Peyer's patch (tissue), 4 donors: ENCODE measurements around the gene CBR4. TPM values are rescaled to one million over a fixed set of nuclear protein-coding genes. Genes with fewer than 3 reads are reported as not detected.
"Not testable (repeated sequence)": the region's sequence is repeated elsewhere in the genome, so short reads cannot be mapped to it uniquely, and the experiment has no call there.

Experiments
- DNase-seq, 3 donors: peaks; one replicate each; pipeline ENCODE4 v3.0.0-alpha.2; 2017 to 2019
- H3K27ac ChIP-seq, 4 donors: fragments of 200-600 bp; sonication (generic); one replicate each; pipeline ENCODE4 v1.5.1; 2016 to 2019
- H3K27me3 ChIP-seq, 2 donors: fragments of 200-600 bp; sonication (generic); one replicate each; pipeline ENCODE4 v1.5.1; 2019
- H3K36me3 ChIP-seq, 3 donors: fragments of 200-600 bp; sonication (generic); one replicate each; pipeline ENCODE4 v1.5.1; 2016 to 2019
- H3K4me1 ChIP-seq, 4 donors: fragments of 200-600 bp; sonication (generic); one replicate each; pipeline ENCODE4 v1.5.1; 2016 to 2019
- H3K4me3 ChIP-seq, 4 donors: fragments of 200-600 bp; sonication (generic); 1 replicate in 3 of 4; 2 replicates in 1 of 4; pipeline ENCODE4 v1.5.1; 2016 to 2019; ENCODE audit warnings: mild to moderate bottlenecking in 1 of 4
- H3K9me3 ChIP-seq, 4 donors: fragments of 200-600 bp; sonication (generic); one replicate each; pipeline ENCODE4 v1.5.1; 2016 to 2019; ENCODE audit warnings: mild to moderate bottlenecking in 1 of 4
- POLR2A ChIP-seq, 2 donors: fragments of 450-650 bp; IDR thresholded peaks; one replicate each; pipeline ENCODE4 v1.5.1; 2017; ENCODE audit warnings: antibody characterized with exemption in 2 of 2, mild to moderate bottlenecking in 2 of 2, moderate library complexity in 2 of 2
- total RNA-seq, 4 donors: library from RNA; depleted of rRNA; stranded (reverse); fragments of >200 nt; gene quantifications; one replicate each; pipeline ENCODE4 v1.1.0, GENCODE V29; 2016
- TF ChIP-seq, protein P1 (sequence below), 6 experiments: fragments of 450-650 bp in 4 of 6; fragments of 200-600 bp in 2 of 6; sonication (generic) in 1 of 6; IDR thresholded peaks; one replicate each; pipeline ENCODE4 v1.5.1; 2017 to 2019; ENCODE audit warnings: antibody characterized with exemption in 6 of 6, mild to moderate bottlenecking in 3 of 6, moderate library complexity in 1 of 6

Gene CBR4
- total RNA-seq, 4 donors from 2014 or later = 16.5 to 24.5 (median 22.8) TPM

DNA sequence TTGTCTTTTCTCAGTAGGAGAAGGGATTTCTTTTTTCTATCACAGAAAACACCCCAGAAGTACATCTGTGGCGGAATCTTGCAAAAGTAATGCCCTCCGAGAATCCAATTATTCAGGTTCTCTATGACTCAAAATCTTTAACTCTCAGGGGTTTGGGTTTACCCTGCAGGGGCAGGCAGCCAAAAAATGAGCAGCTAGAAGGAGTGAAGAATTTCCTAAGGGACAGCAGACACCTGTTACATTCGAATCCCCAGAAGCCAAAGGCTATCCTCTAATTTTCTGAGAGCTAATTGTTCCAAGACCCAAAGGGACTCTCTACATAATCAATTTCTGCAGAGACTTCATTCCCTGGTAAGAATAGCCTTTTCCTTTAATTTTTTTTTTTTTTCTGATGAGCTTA, 27.5 kb upstream of the CBR4 start:
- no peaks in the 10 kb centered on the region for H3K9me3 ChIP-seq
- H3K36me3 ChIP-seq = no peaks in the 10 kb centered on the region
- no peaks in the 10 kb centered on the region for H3K27me3 ChIP-seq
- no peak overlapping the region for H3K27ac ChIP-seq
- DNase-seq = no peak
- TF ChIP-seq, protein P1, sequence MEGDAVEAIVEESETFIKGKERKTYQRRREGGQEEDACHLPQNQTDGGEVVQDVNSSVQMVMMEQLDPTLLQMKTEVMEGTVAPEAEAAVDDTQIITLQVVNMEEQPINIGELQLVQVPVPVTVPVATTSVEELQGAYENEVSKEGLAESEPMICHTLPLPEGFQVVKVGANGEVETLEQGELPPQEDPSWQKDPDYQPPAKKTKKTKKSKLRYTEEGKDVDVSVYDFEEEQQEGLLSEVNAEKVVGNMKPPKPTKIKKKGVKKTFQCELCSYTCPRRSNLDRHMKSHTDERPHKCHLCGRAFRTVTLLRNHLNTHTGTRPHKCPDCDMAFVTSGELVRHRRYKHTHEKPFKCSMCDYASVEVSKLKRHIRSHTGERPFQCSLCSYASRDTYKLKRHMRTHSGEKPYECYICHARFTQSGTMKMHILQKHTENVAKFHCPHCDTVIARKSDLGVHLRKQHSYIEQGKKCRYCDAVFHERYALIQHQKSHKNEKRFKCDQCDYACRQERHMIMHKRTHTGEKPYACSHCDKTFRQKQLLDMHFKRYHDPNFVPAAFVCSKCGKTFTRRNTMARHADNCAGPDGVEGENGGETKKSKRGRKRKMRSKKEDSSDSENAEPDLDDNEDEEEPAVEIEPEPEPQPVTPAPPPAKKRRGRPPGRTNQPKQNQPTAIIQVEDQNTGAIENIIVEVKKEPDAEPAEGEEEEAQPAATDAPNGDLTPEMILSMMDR (IDR thresholded peaks at IDR 0.05) = no peak
- TF ChIP-seq POLR2A (IDR thresholded peaks at IDR 0.05) = no peak
- no peaks in the 10 kb centered on the region for H3K4me1 ChIP-seq
- H3K4me3 ChIP-seq = no peak overlapping the region

- not testable (repeated sequence) for H3K27me3 ChIP-seq, H3K27ac ChIP-seq, H3K4me1 ChIP-seq, H3K9me3 ChIP-seq, DNase-seq, H3K36me3 ChIP-seq, H3K4me3 ChIP-seq
Measured at GRCh38 chr4:169035871-169036620, 26.0 kb upstream of the CBR4 start.

- H3K4me1 ChIP-seq = no peaks in the 10 kb centered on the region
- TF ChIP-seq, protein P1 (IDR thresholded peaks at IDR 0.05) = no peak
- TF ChIP-seq POLR2A (IDR thresholded peaks at IDR 0.05) = no peak
- H3K9me3 ChIP-seq = no peaks in the 10 kb centered on the region
- H3K36me3 ChIP-seq = no peaks in the 10 kb centered on the region
- H3K27ac ChIP-seq = no peak overlapping the region
- H3K4me3 ChIP-seq = no peak overlapping the region
- no peak for DNase-seq
- no peaks in the 10 kb centered on the region for H3K27me3 ChIP-seq
Measured at GRCh38 chr4:169033660-169034059, 23.6 kb upstream of the CBR4 start.

DNA sequence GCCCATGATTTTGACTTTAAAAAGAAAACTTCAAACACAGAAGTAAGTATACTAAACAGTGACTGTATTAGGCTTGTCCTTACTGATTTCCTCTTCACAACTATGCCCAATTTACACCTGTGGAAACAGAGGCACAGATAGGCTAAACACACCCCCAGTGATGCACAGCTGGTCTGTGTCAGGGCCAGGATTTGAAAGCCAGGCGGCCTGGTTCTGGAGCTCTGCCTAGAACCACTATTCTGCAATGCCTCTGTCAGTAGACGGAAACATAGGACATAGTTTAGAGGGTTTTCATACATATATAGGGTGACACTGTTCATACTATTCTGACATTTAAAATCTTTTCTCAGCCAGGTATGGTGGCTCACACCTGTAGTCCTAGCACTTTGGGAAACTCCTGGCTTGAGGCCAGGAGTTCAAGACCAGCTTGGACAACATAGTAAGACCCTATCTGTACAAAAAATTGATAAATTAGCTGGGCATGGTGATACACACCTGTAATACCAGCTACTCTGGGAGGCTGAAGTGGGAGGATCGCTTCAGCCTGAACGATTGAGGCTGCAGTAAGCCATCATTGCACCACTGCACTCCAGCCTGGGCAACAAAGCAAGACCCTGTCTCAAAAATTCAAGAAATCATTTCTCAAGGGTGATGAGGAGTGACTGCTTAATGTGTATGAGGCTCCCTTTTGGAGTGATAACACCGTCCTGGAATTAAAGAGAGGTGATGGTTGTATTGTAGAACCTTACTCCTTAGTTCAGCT, 23.0 kb upstream of the CBR4 start:
- Histone ChIP-seq H3K36me3 (no peaks in the 10 kb centered on the region), H3K4me1 (no peaks in the 10 kb centered on the region), H3K27me3 (no peaks in the 10 kb centered on the region), H3K4me3 (no peak overlapping the region), H3K9me3 (no peaks in the 10 kb centered on the region), H3K27ac (no peak overlapping the region)
- no peak for DNase-seq
- TF ChIP-seq, protein P1 (IDR thresholded peaks at IDR 0.05) = no peak
- TF ChIP-seq POLR2A (IDR thresholded peaks at IDR 0.05) = no peak

DNA sequence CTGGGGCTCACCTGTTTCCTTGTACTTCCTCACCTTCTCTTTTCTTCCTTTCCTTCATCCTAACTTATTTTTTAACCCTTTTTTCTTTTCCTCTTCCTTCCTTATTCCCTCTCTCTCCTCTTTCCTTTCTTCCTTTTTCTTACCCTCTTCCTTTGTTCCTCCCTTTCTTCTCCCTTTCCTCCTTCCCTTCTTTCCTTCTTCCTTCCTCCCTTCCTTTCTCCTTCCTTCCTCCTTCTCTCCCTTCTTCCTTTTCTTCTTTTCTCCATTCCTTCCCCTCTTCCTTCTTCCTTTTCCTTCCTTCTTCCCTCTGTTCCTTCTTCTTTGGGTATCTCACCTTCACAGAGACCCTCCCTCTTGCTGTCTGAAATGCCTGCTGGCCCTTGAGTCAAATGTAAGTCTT, 22.1 kb upstream of the CBR4 start:
- Histone ChIP-seq H3K4me1 (no peaks in the 10 kb centered on the region), H3K4me3 (no peak overlapping the region), H3K27ac (no peak overlapping the region), H3K9me3 (no peaks in the 10 kb centered on the region), H3K36me3 (no peaks in the 10 kb centered on the region), H3K27me3 (no peaks in the 10 kb centered on the region)
- DNase-seq = no peak
- no peak for TF ChIP-seq POLR2A (IDR thresholded peaks at IDR 0.05)
- TF ChIP-seq, protein P1 (IDR thresholded peaks at IDR 0.05) = no peak

DNA sequence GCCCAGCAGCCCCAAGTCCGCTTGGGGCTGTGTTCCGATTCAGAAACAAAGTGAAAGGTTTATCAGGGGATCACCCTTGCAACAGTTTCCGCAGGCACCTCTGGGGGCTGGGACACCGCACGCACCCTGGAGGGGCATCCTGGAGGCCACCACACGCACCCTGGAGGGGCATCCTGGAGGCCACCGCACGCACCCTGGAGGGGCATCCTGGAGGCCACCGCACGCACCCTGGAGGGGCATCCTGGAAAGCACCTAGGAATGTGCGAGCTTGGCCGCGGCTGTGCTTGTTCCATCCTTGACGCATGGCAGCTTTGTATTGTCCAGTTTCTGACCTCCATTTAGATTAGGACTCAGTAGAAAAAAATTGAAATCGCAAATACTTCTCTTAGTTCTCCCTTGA, 21.3 kb upstream of the CBR4 start:
- TF ChIP-seq, protein P1 (IDR thresholded peaks at IDR 0.05) = no peak
- TF ChIP-seq POLR2A (IDR thresholded peaks at IDR 0.05) = no peak
- no peaks in the 10 kb centered on the region for H3K36me3 ChIP-seq
- H3K27me3 ChIP-seq = no peaks in the 10 kb centered on the region
- no peak for DNase-seq
- no peaks in the 10 kb centered on the region for H3K9me3 ChIP-seq
- H3K27ac ChIP-seq = no peak overlapping the region
- no peak overlapping the region for H3K4me3 ChIP-seq
- H3K4me1 ChIP-seq = no peaks in the 10 kb centered on the region
